ENCODE measurements around the gene TRPT1. TPM values are rescaled to one million over a fixed set of nuclear protein-coding genes. Genes with fewer than 3 reads are reported as not detected.
A peak's percentile ranks its signal among the peaks of the same experiment; 100 is the strongest.

TRPT1 gene
- total and polyA plus RNA-seq, 9 of the 15 experiments (the other 6 are each of a cell fraction or from before 2014, with no cell fraction given) = 4.6 to 41.7 (median 23.1) TPM

GRCh38 chr11:64240435-64241240 lies 14.7 kb upstream of the TRPT1 start, which contains the start of gene FKBP2 (continued):
- TF ChIP-seq SIN3A (IDR thresholded peaks at IDR 0.05; ENCODE audit: borderline replicate concordance in 2 of 2, control insufficient read depth in 1 of 2, low read depth in 2 of 2, low read length in 2 of 2) (peak; percentile 44 to 62; a peak in 1 of 4 replicates), GTF2F1 (IDR thresholded peaks at IDR 0.05; ENCODE audit: low read depth, low read length) (0 out of 2 replicates have a peak, but pooled peaks have one; percentile 50), FOXA3 (CRISPR knock-in tag; conservative IDR thresholded peaks at IDR 0.05 in 1 of 2, IDR thresholded peaks at IDR 0.05 in 1 of 2) (peak in 1 of 2 experiments; percentile 57; a peak in 1 of 4 replicates), SNIP1 (IDR thresholded peaks at IDR 0.05; ENCODE audit: low read depth) (no peak), ZNF140 (CRISPR knock-in tag; IDR thresholded peaks at IDR 0.05) (no peak), ZBTB9 (CRISPR knock-in tag; IDR thresholded peaks at IDR 0.05) (peak; percentile 66; the same call in 1 of the 2 replicates), ZNF436 (CRISPR knock-in tag; IDR thresholded peaks at IDR 0.05) (peak; percentile 63; the same call in 1 of the 2 replicates), ZBED1 (IDR thresholded peaks at IDR 0.05) (no peak), POU5F1 (IDR thresholded peaks at IDR 0.05; ENCODE audit: borderline replicate concordance, low read depth, low read length, partially characterized antibody) (no peak), FOXJ3 (CRISPR knock-in tag; IDR thresholded peaks at IDR 0.05) (no peak), SRSF7 (optimal IDR thresholded peaks at IDR 0.05; ENCODE audit: low read depth, low read length) (no peak), ZNF584 (CRISPR knock-in tag; IDR thresholded peaks at IDR 0.05; ENCODE audit: low read depth) (0 out of 2 replicates have a peak, but pooled peaks have one; percentile 51), HMBOX1 (IDR thresholded peaks at IDR 0.05) (no peak), FOXP4 (CRISPR knock-in tag; IDR thresholded peaks at IDR 0.05; ENCODE audit: borderline replicate concordance) (peak; percentile 40; the same call in 1 of the 2 replicates), NR2C1 (IDR thresholded peaks at IDR 0.05) (peak; percentile 56), NR2C1 (tag; IDR thresholded peaks at IDR 0.05) (peak; percentile 72), ETV5 (CRISPR knock-in tag; IDR thresholded peaks at IDR 0.05; ENCODE audit: low read depth) (peak; percentile 93), ETS2 (tag; IDR thresholded peaks at IDR 0.05; ENCODE audit: borderline replicate concordance, poor library complexity, severe bottlenecking) (no peak), NFRKB (IDR thresholded peaks at IDR 0.05; ENCODE audit: low read depth) (peak; percentile 91), RFX5 (IDR thresholded peaks at IDR 0.05; ENCODE audit: low read depth, low read length) (no peak), POLR3A (IDR thresholded peaks at IDR 0.05; ENCODE audit: borderline replicate concordance, extremely low read depth, insufficient read depth, insufficient read length) (no peak), HMGN3 (IDR thresholded peaks at IDR 0.05; ENCODE audit: borderline replicate concordance, extremely low read depth, insufficient read length, low read depth, low read length) (peak; percentile 90), BRCA1 (IDR thresholded peaks at IDR 0.05) (no peak), BRCA1 (CRISPR knock-in tag; IDR thresholded peaks at IDR 0.05) (no peak)
